ENCODE measurements around the gene LINS1. TPM values are rescaled to one million over a fixed set of nuclear protein-coding genes. Genes with fewer than 3 reads are reported as not detected.

Gene LINS1
- total and polyA plus RNA-seq, 10 of the 15 experiments (the other 5 are each of a cell fraction or from before 2014, with no cell fraction given) = 13.5 to 33.1 (median 20.3) TPM

GRCh38 chr15:100559330-100559729, 42.7 kb downstream of the LINS1 start (continued):
- TF ChIP-seq YBX1 (IDR thresholded peaks at IDR 0.05) = no peak
- TF ChIP-seq MEF2A (IDR thresholded peaks at IDR 0.05; ENCODE audit: insufficient read depth, low read depth, low read length) = no peak
- no peak for TF ChIP-seq ZNF622 (IDR thresholded peaks at IDR 0.05)
- no peak for TF ChIP-seq MYB (IDR thresholded peaks at IDR 0.05; ENCODE audit: borderline replicate concordance, low read depth, low read length)

DNA sequence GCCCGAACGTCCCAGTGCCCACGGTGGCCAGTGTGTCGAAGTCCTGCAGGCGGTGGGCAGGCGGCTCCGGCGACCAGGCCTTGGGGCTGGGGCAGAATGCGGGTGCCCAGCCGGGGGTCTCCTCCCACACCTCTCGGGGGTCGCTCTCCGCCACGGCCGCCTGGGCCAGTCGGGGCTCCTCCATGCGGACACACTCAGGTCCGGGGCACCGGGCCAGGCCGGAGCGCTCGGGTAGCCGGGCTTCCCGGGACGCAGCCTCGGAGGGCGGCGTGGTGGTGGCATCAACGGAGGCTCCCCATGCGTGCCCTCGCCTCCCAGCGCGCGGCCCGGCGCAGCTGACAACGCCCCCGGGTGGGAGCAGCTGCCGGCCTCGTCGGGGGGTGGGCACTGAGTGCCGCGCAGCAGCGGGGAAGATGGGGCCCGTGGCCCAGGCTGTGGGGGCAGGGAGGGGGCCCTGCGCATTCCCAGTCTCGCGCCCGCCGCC, 43.2 kb downstream of the LINS1 start:
- Histone ChIP-seq H3K36me3 (ENCODE audit: control insufficient read depth in 2 of 2, insufficient read depth in 2 of 2, low read length in 1 of 2) (no peaks in the 10 kb centered on the region), H4K20me1 (ENCODE audit: control insufficient read depth, insufficient read depth) (no peaks in the 10 kb centered on the region), H3K9me3 (replicated peaks; ENCODE audit: control insufficient read depth, insufficient read depth, low read length) (no peaks in the 10 kb centered on the region; the same call in 2 of the 3 replicates), H3K27me3 (replicated peaks in 1 of 2; ENCODE audit: control insufficient read depth in 2 of 2, insufficient read depth in 2 of 2, low read length in 1 of 2) (no peaks in the 10 kb centered on the region), H3K9ac (ENCODE audit: control insufficient read depth, insufficient read depth, low read length) (no peak overlapping the region), H3K4me1 (ENCODE audit: control insufficient read depth, insufficient read depth, low read length) (no peaks in the 10 kb centered on the region), H3K27ac (ENCODE audit: control insufficient read depth, insufficient read depth) (no peak overlapping the region), H2AFZ (ENCODE audit: control insufficient read depth, low read depth, low read length) (no peak overlapping the region), H3K79me2 (ENCODE audit: control insufficient read depth, insufficient read depth, low read length) (no peaks in the 10 kb centered on the region), H3K4me2 (ENCODE audit: control insufficient read depth, insufficient read depth) (no peak overlapping the region), H3K4me3 (no peak overlapping the region)
- SMC1A ChIA-PET (ENCODE audit: uncharacterized antibody, unreplicated experiment) = no interaction called here
- TF ChIP-seq POLR2A (IDR thresholded peaks at IDR 0.05; ENCODE audit: low read depth, low read length) (no peak), PML (IDR thresholded peaks at IDR 0.05; ENCODE audit: low read length) (no peak), RFX5 (IDR thresholded peaks at IDR 0.05; ENCODE audit: low read depth, low read length) (no peak), E4F1 (IDR thresholded peaks at IDR 0.05; ENCODE audit: borderline replicate concordance, partially characterized antibody) (no peak), TAF1 (IDR thresholded peaks at IDR 0.05; ENCODE audit: borderline replicate concordance, low read depth, low read length) (no peak)
- POLR2A ChIA-PET = no interaction called here
- no TSS peak for BruUV-seq (replicated peaks)
- in situ Hi-C loops (cut with MboI) (no loop called here), intact Hi-C loops (cut with micrococcal nuclease; ENCODE audit: unreplicated experiment) (no loop called here)
- DNase-seq (ENCODE audit: low read depth, low spot score) (no peak), ATAC-seq (no peak), FAIRE-seq (no peak)
- CTCF ChIA-PET = no interaction called here
- RAD21 ChIA-PET (ENCODE audit: unreplicated experiment) = no interaction called here
- WGBS (ENCODE audit: insufficient coverage, insufficient replicate concordance, low lambda C conversion rate, missing lambda C conversion rate) = over 99% methylated on average over 32 of the region's 50 CpGs
